ENCODE measurements around the gene TTR.

Gene TTR

GRCh38 chr18:31645411-31645810 lies 53.7 kb downstream of the TTR start:
- no peaks in the 10 kb centered on the region for H3K27me3 ChIP-seq (ENCODE audit: insufficient read depth, low read length)
- H3K79me1 ChIP-seq (ENCODE audit: low read length), result peaks cover 9% of the 10 kb centered on the region
- H4K91ac ChIP-seq (ENCODE audit: low read depth, low read length), result no peak overlapping the region
- H2AK5ac ChIP-seq (ENCODE audit: low read length), result no peak overlapping the region
- no peak overlapping the region for H3K4ac ChIP-seq (ENCODE audit: low read depth, low read length)
- H2BK120ac ChIP-seq (ENCODE audit: insufficient read depth, low read length, poor library complexity), result no peak overlapping the region
- peaks cover 9 to 17% of the 10 kb centered on the region in 2 experiments for H3K4me1 ChIP-seq (ENCODE audit: control insufficient read depth in 1 of 2, insufficient read depth in 2 of 2, low read length in 2 of 2)
- no peak overlapping the region for H2BK5ac ChIP-seq (ENCODE audit: low read depth, low read length, poor library complexity)
- no peak overlapping the region for H3K18ac ChIP-seq (ENCODE audit: low read length)
- H4K12ac ChIP-seq (ENCODE audit: low read depth, low read length), result no peak overlapping the region
- no peak overlapping the region for H4K8ac ChIP-seq (ENCODE audit: low read depth, low read length)
- H3K14ac ChIP-seq (ENCODE audit: low read length), result no peak overlapping the region
- H3K4me2 ChIP-seq (ENCODE audit: low read length), result no peak overlapping the region
- no peak overlapping the region for H3K23ac ChIP-seq (ENCODE audit: low read length)
- H3K36me3 ChIP-seq (ENCODE audit: control insufficient read depth in 1 of 2, insufficient read depth in 2 of 2, low read length in 2 of 2), result no peaks in the 10 kb centered on the region
- no peak overlapping the region for H3K27ac ChIP-seq (ENCODE audit: low read depth, low read length)
- no peak overlapping the region for H3K9ac ChIP-seq (ENCODE audit: low read length)
- no peak overlapping the region for H3K4me3 ChIP-seq (ENCODE audit: low read depth, low read length)
- no peak overlapping the region for H2BK12ac ChIP-seq (ENCODE audit: low read length)
- no peak overlapping the region for H2AFZ ChIP-seq (ENCODE audit: insufficient read depth, low read length, poor library complexity)
- no peak for DNase-seq
- H3K79me2 ChIP-seq (ENCODE audit: control insufficient read depth, insufficient read depth, low read length, poor library complexity), result peaks cover 4% of the 10 kb centered on the region
- no CpG with 5 or more reads among the region's 4 CpGs for WGBS (ENCODE audit: extremely low coverage, insufficient coverage, insufficient read length)
- H3K9me3 ChIP-seq (ENCODE audit: insufficient read depth, low read depth, low read length), result no peaks in the 10 kb centered on the region

DNA sequence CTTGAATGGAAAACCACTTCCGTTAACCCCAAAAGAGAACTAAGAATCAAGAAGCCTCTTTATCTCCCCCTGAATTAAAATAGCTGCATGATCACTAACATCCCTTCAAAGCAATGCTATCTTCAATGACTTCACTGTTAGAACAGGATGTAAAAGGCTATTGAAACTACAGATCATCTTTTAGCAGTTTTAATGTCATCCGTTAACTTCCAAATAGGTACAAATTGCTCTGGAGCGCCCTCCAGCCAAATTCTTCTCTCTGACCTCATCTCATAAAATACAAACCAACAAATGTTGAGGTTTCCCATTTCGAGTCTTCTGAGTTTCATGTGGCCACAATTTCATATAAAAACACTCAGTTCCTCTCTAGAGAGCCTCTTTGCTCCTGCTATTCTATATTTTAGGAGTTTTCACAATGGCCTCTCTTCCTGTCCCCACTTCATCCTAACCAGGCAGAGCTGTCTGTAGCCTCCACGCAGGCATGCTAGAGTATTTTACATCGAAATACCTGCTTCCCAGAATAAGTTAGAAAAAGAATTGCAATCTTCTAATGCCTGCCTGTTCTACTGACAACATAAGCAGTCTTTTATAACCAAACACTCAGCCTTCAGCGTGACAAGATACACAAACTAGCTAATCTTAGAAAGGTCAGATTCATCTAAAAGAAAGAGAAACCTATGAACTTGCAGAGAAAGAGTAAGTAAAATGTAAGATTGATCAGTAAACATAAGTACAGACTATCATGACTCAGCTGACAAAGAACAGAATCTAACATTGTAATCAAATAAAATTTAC lies 54.9 kb downstream of the TTR start:
- Histone ChIP-seq H4K12ac (ENCODE audit: low read depth, low read length) (no peak overlapping the region), H3K23ac (ENCODE audit: low read length) (no peak overlapping the region), H4K8ac (ENCODE audit: low read depth, low read length) (no peak overlapping the region), H3K27me3 (ENCODE audit: insufficient read depth, low read length) (no peaks in the 10 kb centered on the region), H3K14ac (ENCODE audit: low read length) (no peak overlapping the region), H3K4me3 (ENCODE audit: low read depth, low read length) (no peak overlapping the region), H3K79me1 (ENCODE audit: low read length) (peaks cover 9% of the 10 kb centered on the region), H2BK5ac (ENCODE audit: low read depth, low read length, poor library complexity) (no peak overlapping the region), H3K4me1 (ENCODE audit: control insufficient read depth in 1 of 2, insufficient read depth in 2 of 2, low read length in 2 of 2) (peaks cover 11 to 22% of the 10 kb centered on the region in 2 experiments), H3K18ac (ENCODE audit: low read length) (no peak overlapping the region), H2BK12ac (ENCODE audit: low read length) (no peak overlapping the region), H3K27ac (ENCODE audit: low read depth, low read length) (no peak overlapping the region), H3K4ac (ENCODE audit: low read depth, low read length) (no peak overlapping the region), H3K79me2 (ENCODE audit: control insufficient read depth, insufficient read depth, low read length, poor library complexity) (peaks cover 4% of the 10 kb centered on the region), H3K4me2 (ENCODE audit: low read length) (no peak overlapping the region), H3K9me3 (ENCODE audit: insufficient read depth, low read depth, low read length) (no peaks in the 10 kb centered on the region), H2AFZ (ENCODE audit: insufficient read depth, low read length, poor library complexity) (no peak overlapping the region), H2BK120ac (ENCODE audit: insufficient read depth, low read length, poor library complexity) (no peak overlapping the region), H3K36me3 (ENCODE audit: control insufficient read depth in 1 of 2, insufficient read depth in 2 of 2, low read length in 2 of 2) (no peaks in the 10 kb centered on the region), H4K91ac (ENCODE audit: low read depth, low read length) (no peak overlapping the region), H2AK5ac (ENCODE audit: low read length) (no peak overlapping the region), H3K9ac (ENCODE audit: low read length) (no peak overlapping the region)
- WGBS (ENCODE audit: extremely low coverage, insufficient coverage, insufficient read length), result no CpG with 5 or more reads among the region's 7 CpGs
- no peak for DNase-seq

- Histone ChIP-seq H3K36me3 (ENCODE audit: control insufficient read depth in 1 of 2, insufficient read depth in 2 of 2, low read length in 2 of 2) (no peaks in the 10 kb centered on the region), H4K8ac (ENCODE audit: low read depth, low read length) (no peak overlapping the region), H2BK12ac (ENCODE audit: low read length) (peak overlapping the region; percentile 37), H3K27me3 (ENCODE audit: insufficient read depth, low read length) (no peaks in the 10 kb centered on the region), H3K4ac (ENCODE audit: low read depth, low read length) (no peak overlapping the region), H2AK5ac (ENCODE audit: low read length) (no peak overlapping the region), H3K9ac (ENCODE audit: low read length) (no peak overlapping the region), H3K79me2 (ENCODE audit: control insufficient read depth, insufficient read depth, low read length, poor library complexity) (peaks cover 4% of the 10 kb centered on the region), H4K12ac (ENCODE audit: low read depth, low read length) (no peak overlapping the region), H3K79me1 (ENCODE audit: low read length) (peaks cover 10% of the 10 kb centered on the region), H3K9me3 (ENCODE audit: insufficient read depth, low read depth, low read length) (no peaks in the 10 kb centered on the region), H2BK5ac (ENCODE audit: low read depth, low read length, poor library complexity) (no peak overlapping the region), H2BK120ac (ENCODE audit: insufficient read depth, low read length, poor library complexity) (no peak overlapping the region), H3K18ac (ENCODE audit: low read length) (no peak overlapping the region), H3K4me1 (ENCODE audit: control insufficient read depth in 1 of 2, insufficient read depth in 2 of 2, low read length in 2 of 2) (peaks cover 15 to 25% of the 10 kb centered on the region in 2 experiments), H3K23ac (ENCODE audit: low read length) (no peak overlapping the region), H4K91ac (ENCODE audit: low read depth, low read length) (no peak overlapping the region), H2AFZ (ENCODE audit: insufficient read depth, low read length, poor library complexity) (no peak overlapping the region), H3K27ac (ENCODE audit: low read depth, low read length) (no peak overlapping the region), H3K4me2 (ENCODE audit: low read length) (no peak overlapping the region), H3K4me3 (ENCODE audit: low read depth, low read length) (no peak overlapping the region), H3K14ac (ENCODE audit: low read length) (no peak overlapping the region)
- no CpG with 5 or more reads among the region's 4 CpGs for WGBS (ENCODE audit: extremely low coverage, insufficient coverage, insufficient read length)
- no peak for DNase-seq
Observed at GRCh38 chr18:31647127-31647753, 55.6 kb downstream of the TTR start.
